ENCODE data around the gene EML1. TPM values are rescaled to one million over a fixed set of nuclear protein-coding genes. Genes with fewer than 3 reads are reported as not detected.

The EML1 gene
- polyA plus RNA-seq, 1 donor from 2014 or later, result 21.7 TPM

GRCh38 chr14:99749142-99749541 is 44.1 kb upstream of the EML1 start:
- Histone ChIP-seq H4K20me1 (ENCODE audit: insufficient read depth) (no peaks in the 10 kb centered on the region), H2AFZ (ENCODE audit: low read depth, low read length) (no peak overlapping the region), H3K27me3 (ENCODE audit: insufficient read depth, low read depth, low read length) (no peaks in the 10 kb centered on the region), H3K9ac (ENCODE audit: low read length) (no peak overlapping the region), H3K4me3 (ENCODE audit: low read length) (no peak overlapping the region), H3F3A (ENCODE audit: insufficient read depth, low read length, poor library complexity, severe bottlenecking) (no peaks in the 10 kb centered on the region), H3K27ac (ENCODE audit: low read length) (no peak overlapping the region), H3K36me3 (ENCODE audit: insufficient read depth, low read length) (no peaks in the 10 kb centered on the region), H3K4me2 (ENCODE audit: low read length) (no peak overlapping the region), H3K9me2 (ENCODE audit: insufficient read depth, low read length) (no peaks in the 10 kb centered on the region), H3K79me2 (replicated peaks; ENCODE audit: insufficient read depth, low read length) (no peaks in the 10 kb centered on the region), H3K9me3 (ENCODE audit: low read length) (no peaks in the 10 kb centered on the region)
- TF ChIP-seq, protein P1, sequence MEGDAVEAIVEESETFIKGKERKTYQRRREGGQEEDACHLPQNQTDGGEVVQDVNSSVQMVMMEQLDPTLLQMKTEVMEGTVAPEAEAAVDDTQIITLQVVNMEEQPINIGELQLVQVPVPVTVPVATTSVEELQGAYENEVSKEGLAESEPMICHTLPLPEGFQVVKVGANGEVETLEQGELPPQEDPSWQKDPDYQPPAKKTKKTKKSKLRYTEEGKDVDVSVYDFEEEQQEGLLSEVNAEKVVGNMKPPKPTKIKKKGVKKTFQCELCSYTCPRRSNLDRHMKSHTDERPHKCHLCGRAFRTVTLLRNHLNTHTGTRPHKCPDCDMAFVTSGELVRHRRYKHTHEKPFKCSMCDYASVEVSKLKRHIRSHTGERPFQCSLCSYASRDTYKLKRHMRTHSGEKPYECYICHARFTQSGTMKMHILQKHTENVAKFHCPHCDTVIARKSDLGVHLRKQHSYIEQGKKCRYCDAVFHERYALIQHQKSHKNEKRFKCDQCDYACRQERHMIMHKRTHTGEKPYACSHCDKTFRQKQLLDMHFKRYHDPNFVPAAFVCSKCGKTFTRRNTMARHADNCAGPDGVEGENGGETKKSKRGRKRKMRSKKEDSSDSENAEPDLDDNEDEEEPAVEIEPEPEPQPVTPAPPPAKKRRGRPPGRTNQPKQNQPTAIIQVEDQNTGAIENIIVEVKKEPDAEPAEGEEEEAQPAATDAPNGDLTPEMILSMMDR (IDR thresholded peaks at IDR 0.05; ENCODE audit: poor library complexity, severe bottlenecking), result peak; percentile 11
- TF ChIP-seq POLR2AphosphoS5 (IDR thresholded peaks at IDR 0.05), result no peak

GRCh38 chr14:99749763-99750715 is 43.2 kb upstream of the EML1 start:
- Histone ChIP-seq H3K9me3 (ENCODE audit: low read length) (no peaks in the 10 kb centered on the region), H2AFZ (ENCODE audit: low read depth, low read length) (no peak overlapping the region), H3K79me2 (replicated peaks; ENCODE audit: insufficient read depth, low read length) (no peaks in the 10 kb centered on the region), H3K9me2 (ENCODE audit: insufficient read depth, low read length) (no peaks in the 10 kb centered on the region), H3K4me2 (ENCODE audit: low read length) (no peak overlapping the region), H3K27me3 (ENCODE audit: insufficient read depth, low read depth, low read length) (no peaks in the 10 kb centered on the region), H3K4me3 (ENCODE audit: low read length) (no peak overlapping the region), H4K20me1 (ENCODE audit: insufficient read depth) (no peaks in the 10 kb centered on the region), H3K9ac (ENCODE audit: low read length) (no peak overlapping the region), H3F3A (ENCODE audit: insufficient read depth, low read length, poor library complexity, severe bottlenecking) (no peaks in the 10 kb centered on the region), H3K36me3 (ENCODE audit: insufficient read depth, low read length) (no peaks in the 10 kb centered on the region), H3K27ac (ENCODE audit: low read length) (no peak overlapping the region)
- no peak for TF ChIP-seq RAD21 (conservative IDR thresholded peaks at IDR 0.05)
- no peak for TF ChIP-seq POLR2AphosphoS5 (IDR thresholded peaks at IDR 0.05)
- TF ChIP-seq, protein P2, sequence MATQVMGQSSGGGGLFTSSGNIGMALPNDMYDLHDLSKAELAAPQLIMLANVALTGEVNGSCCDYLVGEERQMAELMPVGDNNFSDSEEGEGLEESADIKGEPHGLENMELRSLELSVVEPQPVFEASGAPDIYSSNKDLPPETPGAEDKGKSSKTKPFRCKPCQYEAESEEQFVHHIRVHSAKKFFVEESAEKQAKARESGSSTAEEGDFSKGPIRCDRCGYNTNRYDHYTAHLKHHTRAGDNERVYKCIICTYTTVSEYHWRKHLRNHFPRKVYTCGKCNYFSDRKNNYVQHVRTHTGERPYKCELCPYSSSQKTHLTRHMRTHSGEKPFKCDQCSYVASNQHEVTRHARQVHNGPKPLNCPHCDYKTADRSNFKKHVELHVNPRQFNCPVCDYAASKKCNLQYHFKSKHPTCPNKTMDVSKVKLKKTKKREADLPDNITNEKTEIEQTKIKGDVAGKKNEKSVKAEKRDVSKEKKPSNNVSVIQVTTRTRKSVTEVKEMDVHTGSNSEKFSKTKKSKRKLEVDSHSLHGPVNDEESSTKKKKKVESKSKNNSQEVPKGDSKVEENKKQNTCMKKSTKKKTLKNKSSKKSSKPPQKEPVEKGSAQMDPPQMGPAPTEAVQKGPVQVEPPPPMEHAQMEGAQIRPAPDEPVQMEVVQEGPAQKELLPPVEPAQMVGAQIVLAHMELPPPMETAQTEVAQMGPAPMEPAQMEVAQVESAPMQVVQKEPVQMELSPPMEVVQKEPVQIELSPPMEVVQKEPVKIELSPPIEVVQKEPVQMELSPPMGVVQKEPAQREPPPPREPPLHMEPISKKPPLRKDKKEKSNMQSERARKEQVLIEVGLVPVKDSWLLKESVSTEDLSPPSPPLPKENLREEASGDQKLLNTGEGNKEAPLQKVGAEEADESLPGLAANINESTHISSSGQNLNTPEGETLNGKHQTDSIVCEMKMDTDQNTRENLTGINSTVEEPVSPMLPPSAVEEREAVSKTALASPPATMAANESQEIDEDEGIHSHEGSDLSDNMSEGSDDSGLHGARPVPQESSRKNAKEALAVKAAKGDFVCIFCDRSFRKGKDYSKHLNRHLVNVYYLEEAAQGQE (IDR thresholded peaks at IDR 0.05; ENCODE audit: borderline replicate concordance), result no peak
- TF ChIP-seq EP300 (conservative IDR thresholded peaks at IDR 0.05; ENCODE audit: poor library complexity, severe bottlenecking), result no peak
- TF ChIP-seq EZH2 (IDR thresholded peaks at IDR 0.05; ENCODE audit: borderline replicate concordance, insufficient read depth, low read length, poor library complexity, severe bottlenecking), result no peak

Data from neural cell (in vitro differentiated cells).